Measurements from ENCODE around the gene SRGAP1. TPM values are rescaled to one million over a fixed set of nuclear protein-coding genes. Genes with fewer than 3 reads are reported as not detected.

SRGAP1 gene
- total RNA-seq, 1 donor from 2014 or later, result 3.0 TPM

GRCh38 chr12:63928305-63928704, 83.8 kb downstream of the SRGAP1 start:
- no peaks in the 10 kb centered on the region for H3K36me3 ChIP-seq
- no peaks in the 10 kb centered on the region for H3K4me1 Mint-ChIP-seq
- TF ChIP-seq EZH2 (IDR thresholded peaks at IDR 0.05) (no peak), EZH2phosphoT487 (IDR thresholded peaks at IDR 0.05) (no peak), CTCF (IDR thresholded peaks at IDR 0.05) (no peak)
- H3K27me3 Mint-ChIP-seq (ENCODE audit: insufficient read depth, low read depth), result no peaks in the 10 kb centered on the region
- H3K27me3 ChIP-seq, result no peaks in the 10 kb centered on the region
- no peaks in the 10 kb centered on the region for H3F3A ChIP-seq (ENCODE audit: low read depth)
- no peak for DNase-seq (ENCODE audit: low spot score)
- H3K27ac Mint-ChIP-seq, result no peak overlapping the region
- no peak overlapping the region for H3K9ac ChIP-seq
- no peak overlapping the region for H3K4me3 ChIP-seq
- H4K20me1 ChIP-seq (ENCODE audit: low read depth), result no peaks in the 10 kb centered on the region
- no peak overlapping the region for H2AFZ ChIP-seq (replicated peaks)
- H3K9me3 ChIP-seq (ENCODE audit: low read depth), result no peaks in the 10 kb centered on the region
- no peak overlapping the region for H3K4me3 Mint-ChIP-seq
- H3K79me2 ChIP-seq (ENCODE audit: low read depth), result no peaks in the 10 kb centered on the region
- no peak overlapping the region for H3K4me2 ChIP-seq
- no peak overlapping the region for H3K27ac ChIP-seq
- peaks cover 7% of the 10 kb centered on the region for H3K36me3 Mint-ChIP-seq
- no peaks in the 10 kb centered on the region for H3K4me1 ChIP-seq
- peaks cover 9% of the 10 kb centered on the region for H3K9me3 Mint-ChIP-seq

- no peak for TF ChIP-seq EZH2phosphoT487 (IDR thresholded peaks at IDR 0.05)
- TF ChIP-seq EZH2 (IDR thresholded peaks at IDR 0.05), result no peak
- TF ChIP-seq CTCF (IDR thresholded peaks at IDR 0.05), result no peak
Observed at GRCh38 chr12:63929426-63929825, 84.9 kb downstream of the SRGAP1 start.

DNA sequence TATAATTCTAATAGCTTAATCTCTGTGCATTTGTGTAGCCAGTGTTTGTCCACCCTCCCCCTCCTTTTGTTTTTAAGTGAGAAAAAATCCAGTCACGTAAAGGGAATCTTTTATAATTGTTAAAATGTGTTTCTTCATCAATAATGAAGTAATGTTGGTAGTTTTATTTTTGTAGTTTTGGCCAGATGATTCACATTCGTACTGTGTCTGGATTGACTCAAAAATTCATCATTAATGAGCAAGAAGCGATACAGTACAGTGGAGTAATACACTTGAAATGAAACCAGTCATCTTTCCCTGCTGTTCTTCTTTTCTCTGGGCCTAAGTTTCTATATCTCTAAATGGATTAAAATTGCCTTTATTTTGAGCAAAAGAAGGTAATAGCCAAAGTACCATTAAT, 86.5 kb downstream of the SRGAP1 start:
- no peak overlapping the region for H3K27ac ChIP-seq
- H3K4me3 Mint-ChIP-seq, result no peak overlapping the region
- no peak overlapping the region for H3K27ac Mint-ChIP-seq

More at GRCh38 chr12:63929426-63929825, 84.9 kb downstream of the SRGAP1 start:
- Histone ChIP-seq H3K9me3 (ENCODE audit: low read depth) (no peaks in the 10 kb centered on the region), H3K4me3 (no peak overlapping the region), H3K4me1 (no peaks in the 10 kb centered on the region), H3K4me2 (no peak overlapping the region), H3K79me2 (ENCODE audit: low read depth) (no peaks in the 10 kb centered on the region), H4K20me1 (ENCODE audit: low read depth) (no peaks in the 10 kb centered on the region), H2AFZ (replicated peaks) (no peak overlapping the region), H3K36me3 (no peaks in the 10 kb centered on the region), H3K9ac (no peak overlapping the region), H3K27me3 (no peaks in the 10 kb centered on the region), H3K27ac (no peak overlapping the region), H3F3A (ENCODE audit: low read depth) (no peaks in the 10 kb centered on the region)
- DNase-seq (ENCODE audit: low spot score), result no peak
- Mint-ChIP-seq H3K27ac (no peak overlapping the region), H3K27me3 (ENCODE audit: insufficient read depth, low read depth) (no peaks in the 10 kb centered on the region), H3K36me3 (peaks cover 7% of the 10 kb centered on the region), H3K4me3 (no peak overlapping the region), H3K4me1 (no peaks in the 10 kb centered on the region), H3K9me3 (peaks cover 9% of the 10 kb centered on the region)

More for the DNA sequence above, 86.5 kb downstream of the SRGAP1 start:
- H3K4me1 ChIP-seq, result no peaks in the 10 kb centered on the region
- no peaks in the 10 kb centered on the region for H3K27me3 ChIP-seq
- H3K79me2 ChIP-seq (ENCODE audit: low read depth), result no peaks in the 10 kb centered on the region
- Mint-ChIP-seq H3K4me1 (no peaks in the 10 kb centered on the region), H3K36me3 (peaks cover 7% of the 10 kb centered on the region), H3K9me3 (peaks cover 9% of the 10 kb centered on the region), H3K27me3 (ENCODE audit: insufficient read depth, low read depth) (no peaks in the 10 kb centered on the region)
- no peak overlapping the region for H3K4me2 ChIP-seq
- H3F3A ChIP-seq (ENCODE audit: low read depth), result no peaks in the 10 kb centered on the region
- DNase-seq (ENCODE audit: low spot score), result no peak
- no peaks in the 10 kb centered on the region for H3K9me3 ChIP-seq (ENCODE audit: low read depth)
- no peaks in the 10 kb centered on the region for H4K20me1 ChIP-seq (ENCODE audit: low read depth)
- no peak overlapping the region for H3K9ac ChIP-seq
- H3K4me3 ChIP-seq, result no peak overlapping the region
- no peak overlapping the region for H2AFZ ChIP-seq (replicated peaks)
- TF ChIP-seq EZH2 (IDR thresholded peaks at IDR 0.05), result no peak
- TF ChIP-seq CTCF (IDR thresholded peaks at IDR 0.05), result no peak
- TF ChIP-seq EZH2phosphoT487 (IDR thresholded peaks at IDR 0.05), result no peak
- H3K36me3 ChIP-seq, result no peaks in the 10 kb centered on the region
